Hematopoietic multipotent progenitor cell treated with erythropoietin and hydrocortisone succinate and interleukin-3 and kit ligand, for 17 days (in vitro differentiated cells): ENCODE data around the gene C1orf167.
A peak's percentile ranks its signal among the peaks of the same experiment; 100 is the strongest.
"Not testable (repeated sequence)": the region's sequence is repeated elsewhere in the genome, so short reads cannot be mapped to it uniquely, and the experiment has no call there.

Source experiments
- DNase-seq: peaks from one replicate; pipeline ENCODE4 v3.0.0-alpha.2; 2015; ENCODE audit warnings: low spot score

Gene C1orf167

DNA sequence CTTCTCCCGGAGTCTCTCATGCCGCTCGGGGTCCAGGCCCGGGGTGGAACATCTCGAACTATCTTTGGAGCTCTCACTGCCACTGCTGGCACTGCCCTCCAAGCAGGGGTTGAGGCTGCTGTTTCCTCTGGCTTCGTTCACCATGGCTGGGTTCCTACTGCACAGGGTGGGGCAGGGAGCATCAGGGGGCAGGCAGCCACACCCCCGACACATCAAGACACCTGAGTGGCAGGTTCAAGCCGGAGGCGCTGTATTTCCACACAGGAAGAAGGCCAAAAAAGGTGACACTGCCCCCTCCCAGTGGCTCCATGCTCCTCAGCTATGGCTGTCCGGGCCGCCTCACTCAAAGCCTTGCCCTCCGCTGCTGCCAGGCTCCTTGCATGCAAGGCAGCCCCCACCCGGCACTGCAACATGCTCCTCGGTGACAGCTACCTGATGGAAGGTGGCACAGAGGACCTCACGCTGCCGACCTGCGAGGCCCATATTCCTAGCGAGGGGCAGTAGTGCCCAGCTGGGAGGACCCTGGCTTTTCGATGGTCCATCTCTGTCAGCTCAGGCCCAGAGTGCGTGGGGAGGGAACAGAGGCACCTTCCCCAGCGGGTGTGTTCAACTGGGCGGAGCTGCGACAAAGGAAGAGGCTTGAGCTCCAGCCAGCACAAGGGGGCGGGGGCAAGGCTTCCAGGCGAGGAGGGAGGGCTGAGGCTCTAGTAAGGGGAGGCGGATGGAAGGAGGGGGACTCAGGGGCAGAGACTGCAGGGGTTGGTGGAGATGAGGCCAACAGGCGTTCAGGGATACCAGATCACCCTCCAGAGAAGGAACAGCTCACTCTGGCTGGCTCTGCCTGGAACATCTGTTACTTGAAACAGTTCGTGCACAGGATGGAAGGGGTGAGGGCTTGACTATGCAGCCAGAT, 41.2 kb downstream of the C1orf167 start:
- peak; percentile 85 for DNase-seq

DNA sequence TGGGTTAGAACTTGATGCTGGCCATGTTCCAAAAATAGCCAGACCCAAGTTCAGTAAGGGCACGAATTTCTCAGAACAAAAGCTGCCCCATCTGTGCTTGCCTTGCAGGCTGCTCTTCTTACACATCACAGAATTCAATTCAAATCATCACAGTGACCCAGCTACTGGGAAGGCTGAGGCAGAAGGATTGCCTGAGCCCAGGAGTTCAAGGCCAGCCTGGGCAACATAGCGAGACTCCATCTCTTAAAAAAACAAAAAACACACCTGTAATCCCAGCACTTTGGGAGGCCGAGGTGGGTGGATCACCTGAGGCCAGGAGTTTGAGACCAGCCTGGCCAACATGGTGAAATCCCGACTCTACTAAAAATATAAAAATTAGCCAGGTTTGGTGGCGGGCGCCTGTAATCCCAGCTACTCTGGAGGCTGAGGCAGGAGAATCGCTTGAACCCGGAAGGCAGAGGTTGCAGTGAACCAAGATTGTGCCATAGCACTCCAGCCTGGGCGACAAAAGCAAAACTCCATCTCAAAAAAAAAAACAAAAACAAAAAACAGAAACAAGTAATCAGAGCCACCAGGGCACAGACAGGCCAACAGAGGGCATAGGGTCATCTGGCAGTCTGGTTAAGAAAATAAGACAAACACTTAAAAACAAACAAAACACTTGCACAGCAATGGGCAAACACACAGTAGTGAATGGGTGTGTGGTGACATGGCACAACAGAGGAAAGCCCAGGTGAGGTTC, 42.1 kb downstream of the C1orf167 start:
- not testable (repeated sequence) for DNase-seq

DNA sequence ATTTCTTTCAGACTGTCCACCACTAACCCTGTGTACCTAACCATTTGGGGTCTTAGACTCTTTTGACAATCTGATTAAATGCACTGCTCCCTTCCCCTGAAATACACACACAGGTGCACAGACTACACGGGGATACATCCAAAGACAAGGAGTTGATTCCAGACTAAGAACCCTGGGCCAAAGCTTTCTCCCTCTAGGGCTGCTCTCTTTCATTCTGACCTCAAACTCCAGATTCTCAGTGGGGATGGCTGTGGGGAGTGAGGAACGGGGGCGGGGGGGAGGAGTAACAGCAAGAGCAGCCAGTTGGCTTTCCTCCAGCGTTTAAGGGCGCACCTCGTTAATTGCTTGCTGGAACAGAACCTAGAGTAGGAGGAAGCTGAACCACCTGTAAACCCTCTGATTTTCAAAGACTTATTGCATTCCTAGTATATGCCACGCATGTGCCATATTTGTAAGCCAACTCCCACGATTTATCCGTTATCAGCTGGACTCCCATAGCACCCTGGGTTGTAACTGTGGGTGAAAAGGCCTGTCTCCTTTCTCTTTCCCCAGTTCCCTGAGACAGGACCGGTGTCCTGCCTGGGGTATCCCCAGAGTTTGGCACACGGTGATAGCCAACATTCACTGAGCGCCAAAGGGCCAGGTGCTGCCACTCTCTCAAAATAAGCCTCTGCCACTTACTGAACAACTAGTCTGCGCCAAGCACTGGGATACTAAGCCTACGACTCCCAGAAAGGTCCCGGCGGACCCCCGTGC, 42.9 kb downstream of the C1orf167 start:
- DNase-seq: peak; percentile 84

DNA sequence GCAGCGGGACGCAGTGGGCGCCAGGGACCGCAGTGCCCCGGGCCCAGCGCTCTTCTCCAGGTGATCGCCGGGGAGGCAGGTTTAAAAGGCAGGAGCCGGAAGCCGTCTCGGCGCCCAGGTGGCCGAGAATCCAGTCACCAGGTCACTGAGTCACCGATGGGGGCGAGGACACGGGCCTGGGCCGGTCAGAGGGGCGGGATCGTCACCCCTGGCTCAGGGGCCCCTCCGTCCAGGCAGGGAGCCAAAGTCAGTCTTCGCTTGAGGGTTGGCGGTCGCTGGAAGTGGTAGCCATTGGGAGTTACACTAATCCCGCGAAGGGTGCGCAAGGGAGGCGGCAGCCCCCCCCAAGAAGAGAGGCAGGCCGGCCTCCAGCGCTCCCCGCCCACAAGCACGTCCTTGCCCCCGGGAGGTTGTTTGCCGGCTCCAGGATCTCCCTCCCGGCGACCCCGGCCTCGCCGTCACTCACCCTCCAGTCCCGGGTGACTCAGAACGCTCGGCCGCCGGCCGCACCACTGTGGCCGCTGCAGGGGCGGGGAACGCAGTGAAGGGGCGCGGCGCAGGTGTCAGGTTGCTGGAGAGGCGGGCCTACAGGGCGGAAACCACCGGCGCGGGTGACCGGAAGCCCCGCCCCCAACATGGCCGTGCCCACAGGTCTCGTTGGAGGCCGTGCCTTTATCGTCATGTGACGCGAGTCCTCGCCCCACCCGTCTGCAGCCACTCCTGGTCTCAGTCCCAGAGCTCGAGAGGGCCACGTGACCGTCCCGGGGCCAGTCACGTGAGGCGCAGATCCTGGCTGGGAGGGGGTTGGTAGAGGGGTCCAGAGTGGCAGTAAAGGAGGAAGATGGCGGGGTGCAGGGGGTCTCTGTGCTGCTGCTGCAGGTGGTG, 43.7 kb downstream of the C1orf167 start, which contains the start of the genes CLCN6 and MTHFR:
Gene CLCN6 (plus strand): TSS at position 770 of the 885 bp plus-strand sequence. CDS start 72 bp downstream, at position 842.
Gene MTHFR (minus strand): TSS at position 543 of the 885 bp plus-strand sequence. CDS start 2,848 bp downstream, outside the sequence.
- peak; percentile 99 for DNase-seq

DNA sequence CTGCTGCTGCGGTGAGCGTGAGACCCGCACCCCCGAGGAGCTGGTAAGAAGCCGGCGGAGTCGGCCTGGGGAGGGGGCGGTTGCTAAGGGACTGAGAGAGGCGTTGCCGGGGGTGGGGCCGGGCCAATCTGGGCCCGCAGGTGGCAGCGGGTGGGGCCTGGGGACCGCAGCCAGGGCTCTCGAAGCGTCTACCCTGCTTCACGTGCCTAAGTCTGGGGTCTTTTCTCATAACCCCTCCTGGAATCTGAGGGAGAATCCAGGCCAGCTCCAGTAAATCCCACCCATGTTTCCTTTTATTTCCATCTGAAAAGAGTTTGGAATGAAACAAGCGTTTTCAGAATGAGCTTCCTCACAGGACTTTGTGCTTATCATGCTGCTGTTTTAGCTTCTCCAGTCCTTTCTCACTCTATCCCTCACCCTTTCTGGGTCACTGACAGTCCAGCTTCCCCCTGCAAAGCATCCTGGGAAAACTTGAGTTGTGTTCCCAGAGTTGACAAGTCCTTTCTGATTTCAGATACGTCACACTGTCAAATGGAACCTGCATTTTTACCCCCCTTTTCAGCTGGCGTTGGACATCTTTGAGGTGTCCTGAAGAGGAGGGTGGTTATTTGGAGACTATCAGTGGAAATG, 44.4 kb downstream of the C1orf167 start:
- DNase-seq: peak; percentile 89

DNA sequence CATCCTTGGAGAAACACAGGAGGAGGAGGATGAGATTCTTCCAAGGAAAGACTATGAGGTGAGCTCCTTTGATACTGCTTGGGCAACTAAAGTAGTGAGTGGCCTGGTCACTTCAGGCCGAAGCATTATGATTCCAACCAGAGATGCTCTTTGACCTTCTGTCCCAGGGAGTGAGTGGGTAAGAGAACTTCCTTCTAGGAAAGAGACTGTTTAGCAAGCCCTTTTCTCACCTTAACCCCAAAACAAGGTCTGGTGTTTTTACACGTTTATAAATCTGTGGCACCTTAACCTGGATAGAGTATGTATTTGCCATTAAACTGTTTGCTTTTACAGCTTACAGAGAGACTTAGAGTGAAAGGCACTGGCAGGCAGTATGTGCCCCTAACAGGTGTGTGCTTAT, 45.1 kb downstream of the C1orf167 start:
- DNase-seq: peak; percentile 64

DNA sequence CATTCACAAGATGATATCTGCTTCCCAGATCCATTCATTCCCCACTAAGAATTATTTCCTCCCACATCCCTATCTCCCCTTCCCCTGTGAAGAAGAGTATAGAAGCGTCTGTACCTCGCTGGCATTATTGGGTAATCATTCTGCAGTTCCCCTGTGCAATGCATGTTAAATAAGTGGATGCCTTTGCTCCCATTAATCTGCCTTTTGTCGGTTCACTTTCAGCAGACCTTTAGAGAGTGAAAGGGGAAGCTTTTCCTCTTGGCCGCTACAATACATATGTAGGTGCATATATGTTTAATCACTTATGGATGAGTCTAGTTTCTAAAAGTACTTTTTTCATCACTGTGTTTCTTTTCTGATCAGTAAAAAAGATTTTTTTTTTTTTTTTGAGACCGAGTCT, 51.0 kb downstream of the C1orf167 start:
- no peak for DNase-seq

DNA sequence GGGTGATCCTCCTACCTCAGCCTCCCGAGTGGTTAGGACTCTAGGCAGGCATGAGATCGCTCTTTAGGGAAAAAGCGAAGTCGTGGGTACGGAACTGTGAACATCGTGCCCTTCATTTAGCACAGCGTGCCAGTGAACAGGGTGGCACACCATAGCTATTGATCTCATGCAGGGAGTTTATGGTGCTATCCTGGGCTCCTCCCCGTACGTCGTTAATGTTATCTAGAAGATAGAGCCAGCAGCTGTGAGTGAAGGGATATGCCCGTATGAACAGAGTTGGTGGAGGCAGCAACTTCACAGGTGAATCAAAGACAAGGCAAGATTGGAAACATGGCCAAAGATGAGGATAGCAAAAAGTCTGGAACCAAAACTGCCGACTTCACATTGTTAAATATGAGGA, 55.2 kb downstream of the C1orf167 start:
- no peak for DNase-seq

DNA sequence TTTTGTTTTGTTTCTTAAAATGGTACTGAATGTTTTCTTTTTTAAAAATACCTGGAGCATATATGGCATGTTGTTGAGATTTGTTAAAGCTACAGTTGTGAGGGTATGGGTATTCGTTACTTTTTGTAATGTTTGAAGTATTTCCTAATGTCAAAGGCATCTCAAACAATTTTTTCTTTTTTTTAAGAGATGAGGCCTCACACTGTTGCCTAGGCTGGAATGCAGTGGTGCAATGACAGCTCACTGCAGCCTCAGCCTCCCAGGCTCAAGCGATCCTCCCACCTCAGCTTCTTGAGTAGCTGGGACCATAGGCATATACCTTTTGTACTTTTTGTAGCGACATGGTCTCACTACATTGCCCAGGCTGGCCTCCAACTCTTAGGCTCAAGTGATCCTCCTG, 60.1 kb downstream of the C1orf167 start:
- no peak for DNase-seq

DNA sequence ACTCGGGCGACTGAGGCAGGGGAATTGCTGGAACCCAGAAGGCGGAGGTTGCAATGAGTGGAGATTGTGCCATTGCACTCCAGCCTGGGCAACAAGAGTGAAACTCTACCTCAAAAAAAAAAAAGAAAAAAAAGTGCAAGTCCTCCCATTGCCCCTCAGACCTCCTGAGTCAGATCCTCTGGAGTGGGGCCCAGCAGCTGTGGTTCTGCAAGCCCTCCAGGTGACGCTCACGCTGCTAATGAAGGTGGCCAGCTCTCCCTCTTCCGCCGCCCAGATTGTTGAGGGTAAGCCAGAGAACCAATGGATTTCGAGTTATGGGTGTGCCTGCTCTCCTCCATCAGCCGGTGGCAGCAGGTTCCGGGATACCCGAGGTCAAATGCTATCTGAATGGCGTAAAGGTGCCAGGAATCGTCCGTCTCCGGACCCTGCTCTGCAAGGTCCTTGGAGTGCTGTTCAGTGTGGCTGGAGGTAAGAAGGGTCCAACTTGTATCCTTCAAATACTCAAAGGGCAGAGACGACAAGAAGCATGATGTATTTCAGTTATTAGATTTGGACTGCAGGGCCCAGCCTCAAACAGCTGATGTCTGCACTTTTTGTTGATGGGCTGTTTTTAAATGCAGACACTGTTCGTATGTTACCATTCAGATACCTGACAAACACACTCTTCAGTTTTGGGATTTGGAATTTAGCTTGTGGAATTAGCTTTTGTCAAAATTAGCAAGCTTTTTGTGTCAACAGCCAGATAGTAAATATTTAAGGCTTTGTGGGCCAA, 61.6 kb downstream of the C1orf167 start:
- DNase-seq: no peak

DNA sequence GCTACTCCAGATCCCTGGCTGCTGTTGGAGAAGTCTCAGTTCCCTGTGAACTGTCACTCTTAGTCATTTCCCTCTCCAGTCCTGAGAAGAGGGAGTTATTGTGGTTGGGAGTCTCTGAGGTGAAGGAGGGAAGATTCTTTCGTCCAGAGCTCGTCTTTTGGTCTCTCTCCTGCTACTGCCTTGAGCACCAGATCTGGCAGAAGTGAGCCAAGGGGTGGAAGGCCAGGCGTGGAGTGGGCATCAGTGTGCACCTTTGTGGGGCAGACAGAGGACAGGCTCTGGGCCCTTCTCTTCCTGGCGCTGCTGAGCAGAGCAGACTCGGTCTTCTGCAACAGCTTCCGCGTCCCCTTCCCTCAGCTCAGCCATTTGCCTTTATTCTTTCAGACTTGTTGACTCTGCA, 63.1 kb downstream of the C1orf167 start:
- no peak for DNase-seq

DNA sequence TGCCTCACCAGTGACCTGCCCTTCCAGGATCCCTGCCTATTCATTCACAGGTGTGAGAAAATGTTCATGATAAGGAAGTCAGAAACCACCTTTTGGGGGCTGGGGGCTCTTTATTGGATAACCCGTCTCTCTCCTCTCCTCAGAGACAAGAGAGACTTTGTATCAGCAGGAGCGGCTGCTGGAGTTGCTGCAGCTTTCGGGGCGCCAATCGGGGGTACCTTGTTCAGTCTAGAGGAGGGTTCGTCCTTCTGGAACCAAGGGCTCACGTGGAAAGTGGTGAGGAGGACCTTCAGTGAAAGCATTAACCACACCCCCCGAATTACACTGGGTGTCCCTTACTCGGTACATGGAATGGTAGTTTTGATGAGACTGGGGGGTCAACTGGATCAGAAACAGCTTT, 65.0 kb downstream of the C1orf167 start:
- DNase-seq: no peak

DNA sequence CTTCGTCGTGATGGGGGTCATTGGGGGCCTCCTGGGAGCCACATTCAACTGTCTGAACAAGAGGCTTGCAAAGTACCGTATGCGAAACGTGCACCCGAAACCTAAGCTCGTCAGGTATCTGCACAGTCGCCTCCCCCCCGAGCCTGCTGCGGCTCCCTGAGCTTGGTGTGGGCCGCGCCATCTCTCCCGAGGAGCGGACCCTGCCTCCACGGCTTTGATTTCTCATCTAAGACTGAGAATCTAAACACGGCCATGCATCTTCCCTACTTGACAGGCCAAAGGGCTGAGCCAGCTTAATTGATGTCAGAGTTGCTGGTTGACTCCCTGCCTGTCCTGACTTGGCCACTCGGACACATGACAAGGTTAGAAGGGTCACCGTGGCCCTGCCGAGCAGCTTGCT, 66.5 kb downstream of the C1orf167 start:
- no peak for DNase-seq

DNA sequence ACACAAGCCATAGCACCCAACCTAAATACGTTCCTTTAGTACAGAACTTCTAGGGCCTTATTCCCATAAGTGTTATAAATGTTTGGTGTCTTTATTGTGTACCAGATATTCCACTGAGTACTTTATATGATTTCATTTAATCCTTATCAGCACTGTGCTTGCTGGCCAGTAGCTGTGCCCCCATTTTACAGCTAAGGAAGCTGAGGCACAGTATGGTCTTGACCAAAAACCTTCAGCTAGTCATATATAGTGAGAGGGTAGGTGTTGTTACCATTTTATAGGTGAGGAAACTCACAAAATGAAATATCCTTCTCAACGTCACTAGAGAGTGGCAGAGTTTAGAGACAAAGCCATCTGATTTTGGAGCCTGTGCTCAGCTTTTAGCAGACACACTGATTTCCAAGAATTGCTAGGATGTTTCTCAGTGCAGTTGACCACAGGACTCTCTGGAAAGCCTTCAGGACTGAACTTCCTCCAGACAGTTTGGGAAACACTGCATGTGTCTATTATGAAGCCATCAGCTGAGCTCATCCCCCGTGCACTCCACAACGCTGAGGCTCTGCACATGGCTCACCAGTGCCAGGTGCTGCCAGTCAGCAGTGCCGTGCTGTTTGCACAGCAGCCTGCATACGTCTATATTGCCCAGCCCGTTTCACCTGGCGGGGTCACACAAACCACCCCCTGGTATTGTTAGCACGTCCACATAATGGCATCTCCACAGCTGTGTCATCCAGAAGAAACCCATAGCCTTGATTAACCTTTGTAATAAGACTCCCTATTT, 70.1 kb downstream of the C1orf167 start:
- no peak for DNase-seq

DNA sequence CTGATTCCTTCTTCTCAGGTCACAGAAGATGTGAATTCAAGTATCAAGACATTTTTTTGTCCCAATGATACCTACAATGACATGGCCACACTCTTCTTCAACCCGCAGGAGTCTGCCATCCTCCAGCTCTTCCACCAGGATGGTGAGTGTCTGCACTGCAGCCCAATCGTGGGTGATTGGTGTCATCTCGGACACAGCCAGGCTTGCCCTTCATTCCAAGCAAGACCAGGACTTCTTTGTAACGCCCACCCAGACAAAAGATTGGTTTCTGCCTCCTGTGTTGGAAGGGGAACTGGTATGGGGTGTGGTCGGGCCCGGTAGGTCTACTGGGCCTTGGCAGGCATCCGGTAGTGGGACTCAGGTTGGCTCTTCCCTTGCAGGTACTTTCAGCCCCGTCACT, 71.5 kb downstream of the C1orf167 start:
- DNase-seq: no peak

DNA sequence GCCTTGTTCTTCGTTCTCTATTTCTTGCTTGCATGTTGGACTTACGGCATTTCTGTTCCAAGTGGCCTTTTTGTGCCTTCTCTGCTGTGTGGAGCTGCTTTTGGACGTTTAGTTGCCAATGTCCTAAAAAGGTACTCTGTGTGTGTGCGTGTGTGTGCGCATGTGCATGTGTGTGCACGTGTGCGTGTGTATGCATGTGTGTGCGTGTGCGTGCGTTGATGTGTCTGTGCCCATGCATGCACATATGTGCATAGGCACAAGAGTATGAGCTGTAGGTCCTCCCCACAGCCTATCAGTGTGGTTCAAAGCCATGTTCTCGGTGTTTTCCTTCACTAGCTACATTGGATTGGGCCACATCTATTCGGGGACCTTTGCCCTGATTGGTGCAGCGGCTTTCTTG, 71.9 kb downstream of the C1orf167 start:
- DNase-seq: no peak

DNA sequence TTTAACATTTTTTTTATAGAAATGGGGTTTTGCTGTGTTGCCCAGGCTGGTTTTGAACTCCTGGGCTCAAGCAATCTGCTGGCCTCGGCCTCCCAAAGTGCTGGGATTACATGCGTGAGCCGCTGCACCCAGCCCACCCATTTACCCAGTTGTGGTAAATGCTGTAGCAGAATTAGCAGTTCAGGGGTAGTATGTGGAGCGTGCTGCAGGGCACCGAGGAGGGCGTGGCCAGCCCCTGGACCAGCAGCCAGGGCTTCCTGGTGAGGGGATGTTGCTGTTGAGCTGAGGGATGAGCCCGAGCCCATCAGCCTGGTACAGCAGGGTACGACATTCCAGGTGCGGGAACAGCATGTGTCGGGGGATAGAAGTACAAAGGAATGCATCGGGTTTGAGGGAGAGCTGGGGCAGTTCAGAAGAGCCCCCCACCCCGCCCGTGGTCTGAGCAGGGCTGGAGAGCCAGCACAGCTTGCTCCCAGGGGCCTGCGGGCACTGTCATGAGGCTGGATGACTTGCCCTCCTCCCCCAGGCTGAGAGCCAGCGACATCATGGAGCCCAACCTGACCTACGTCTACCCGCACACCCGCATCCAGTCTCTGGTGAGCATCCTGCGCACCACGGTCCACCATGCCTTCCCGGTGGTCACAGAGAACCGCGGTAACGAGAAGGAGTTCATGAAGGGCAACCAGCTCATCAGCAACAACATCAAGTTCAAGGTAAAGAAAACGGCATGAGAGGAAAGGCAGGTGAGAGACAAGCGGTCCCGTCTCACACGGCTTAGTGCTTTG, 73.6 kb downstream of the C1orf167 start:
- DNase-seq: no peak
